GM19035 (cell line): ENCODE data around the gene PFKL.

ENCODE experiments used
- ATAC-seq: cut with Tn5 transposase; IDR thresholded peaks from one replicate; pipeline ENCODE4 v1.9.1; 2021; ENCODE audit not compliant: unreplicated experiment

The PFKL gene

GRCh38 chr21:44310628-44311507, 11.0 kb downstream of the PFKL start:
- ATAC-seq: no peak

GRCh38 chr21:44312089-44312488, 12.2 kb downstream of the PFKL start:
- ATAC-seq: no peak

- no peak for ATAC-seq
Measured at GRCh38 chr21:44312716-44313115, 12.9 kb downstream of the PFKL start.

GRCh38 chr21:44313451-44313850, 13.6 kb downstream of the PFKL start:
- no peak for ATAC-seq

GRCh38 chr21:44314128-44314527, 14.3 kb downstream of the PFKL start:
- no peak for ATAC-seq

GRCh38 chr21:44314561-44314960, 14.7 kb downstream of the PFKL start:
- no peak for ATAC-seq

GRCh38 chr21:44315691-44316203, 15.9 kb downstream of the PFKL start:
- no peak for ATAC-seq

- ATAC-seq: no peak
Measured at GRCh38 chr21:44316277-44316900, 16.5 kb downstream of the PFKL start.

GRCh38 chr21:44317241-44317782, 17.5 kb downstream of the PFKL start:
- no peak for ATAC-seq

- no peak for ATAC-seq
Measured at GRCh38 chr21:44317871-44318270, 18.0 kb downstream of the PFKL start.

- no peak for ATAC-seq
Measured at GRCh38 chr21:44318489-44319285, 18.8 kb downstream of the PFKL start.

GRCh38 chr21:44319407-44320065, 19.7 kb downstream of the PFKL start:
- no peak for ATAC-seq

GRCh38 chr21:44320847-44321246, 21.0 kb downstream of the PFKL start:
- no peak for ATAC-seq

GRCh38 chr21:44321846-44322450, 22.1 kb downstream of the PFKL start:
- ATAC-seq: no peak

GRCh38 chr21:44322621-44323325, 22.9 kb downstream of the PFKL start:
- ATAC-seq: no peak

- no peak for ATAC-seq
Measured at GRCh38 chr21:44323591-44323990, 23.7 kb downstream of the PFKL start.

GRCh38 chr21:44324106-44324853, 24.4 kb downstream of the PFKL start:
- ATAC-seq: no peak

GRCh38 chr21:44324854-44325107, 24.9 kb downstream of the PFKL start:
- ATAC-seq: no peak
